Measurements from ENCODE around the gene POU2AF1.

- TF ChIP-seq CTCF (IDR thresholded peaks at IDR 0.05): no peak
- TF ChIP-seq POLR2A (IDR thresholded peaks at IDR 0.05): no peak
Measured at GRCh38 chr11:111319296-111319695, 59.8 kb downstream of the POU2AF1 start.

Data from vagina (tissue), 2 donors.